Activated CD8-positive, alpha-beta memory T cell treated with anti-CD3 and anti-CD28 coated beads, Interleukin-2, amount 50 U/mL, for 1 hour (primary cell): ENCODE measurements around the gene SMCHD1.
"Not testable (repeated sequence)": the region's sequence is repeated elsewhere in the genome, so short reads cannot be mapped to it uniquely, and the experiment has no call there.

Experiments
- DNase-seq: peaks from one replicate; pipeline ENCODE4 v3.0.0-alpha.2; 2020; ENCODE audit errors: extremely low read depth

The SMCHD1 gene

GRCh38 chr18:2852460-2852859 lies 196.9 kb downstream of the SMCHD1 start:
- DNase-seq = not testable (repeated sequence)

GRCh38 chr18:2853173-2853925 lies 197.8 kb downstream of the SMCHD1 start:
- no peak for DNase-seq

DNA sequence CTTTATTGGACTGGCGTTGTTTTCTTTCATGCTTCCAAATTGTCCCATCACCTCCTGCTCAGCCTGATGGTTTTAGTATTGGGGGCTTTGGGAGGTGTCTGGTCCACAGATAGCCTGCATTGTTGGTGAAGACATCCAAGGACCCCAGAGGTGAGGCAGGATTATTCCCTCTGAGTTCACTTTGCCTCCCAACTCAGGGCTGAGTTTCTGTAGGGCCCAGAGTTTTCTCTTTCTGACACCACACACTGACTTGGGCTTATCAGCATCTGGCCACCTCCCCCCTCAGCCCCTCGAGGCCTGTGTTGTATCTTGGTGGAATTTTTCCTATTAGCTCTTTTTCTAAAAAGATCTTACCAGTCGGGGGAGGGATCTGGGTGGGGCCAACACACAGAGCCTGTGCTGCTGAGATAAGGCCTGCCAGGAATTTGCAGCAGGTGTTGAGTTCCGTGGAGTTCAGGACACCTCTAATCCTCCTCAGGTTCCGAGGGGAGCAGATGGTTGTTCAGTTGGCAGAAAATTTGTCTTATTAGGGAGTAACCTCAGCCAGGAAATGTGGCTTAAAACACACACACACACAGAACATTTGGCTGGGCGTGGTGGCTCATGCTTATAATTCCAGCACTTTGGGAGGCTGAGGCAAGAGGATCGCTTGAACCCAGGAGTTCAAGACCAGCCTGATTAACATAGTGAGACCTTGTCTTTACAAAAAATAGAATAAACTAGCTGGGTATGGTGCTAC lies 198.6 kb downstream of the SMCHD1 start:
- no peak for DNase-seq
